MM.1S (cell line): ENCODE data around the gene SLC6A8.

Experiments
- DNase-seq: peaks from one replicate; pipeline ENCODE4 v3.0.0-alpha.2; 2015
- H2AFZ ChIP-seq: fragments of 300-600 bp; sonication (generic); 2 replicates; pipeline ENCODE4 v1.6.0; 2016; ENCODE audit warnings: antibody characterized with exemption, low read length
- H3F3A ChIP-seq: fragments of 300-600 bp; sonication (generic); 2 replicates; pipeline ENCODE4 v1.6.1; 2016; ENCODE audit warnings: mild to moderate bottlenecking, antibody characterized with exemption, low read length, moderate library complexity, mixed read lengths; ENCODE audit not compliant: insufficient read depth
- H3K27ac ChIP-seq: fragments of 300-600 bp; sonication (generic); 2 replicates; pipeline ENCODE4 v1.5.1; 2016; ENCODE audit warnings: mild to moderate bottlenecking, low read length
- H3K27me3 ChIP-seq: fragments of 300-600 bp; sonication (generic); replicated peaks from 2 replicates; pipeline ENCODE4 v1.6.0; 2016; ENCODE audit warnings: low read length; ENCODE audit not compliant: insufficient read depth
- H3K36me3 ChIP-seq: fragments of 300-600 bp; sonication (generic); replicated peaks from 2 replicates; pipeline ENCODE4 v1.6.1; 2016; ENCODE audit warnings: mild to moderate bottlenecking, low read length, mixed read lengths; ENCODE audit not compliant: insufficient read depth
- H3K4me1 ChIP-seq: fragments of 300-600 bp; sonication (generic); 2 replicates; pipeline ENCODE4 v1.6.1; 2016; ENCODE audit warnings: low read length, mixed read lengths
- H3K4me2 ChIP-seq: fragments of 300-600 bp; sonication (generic); 2 replicates; pipeline ENCODE4 v1.6.0; 2016; ENCODE audit warnings: low read depth, low read length
- H3K4me3 ChIP-seq: fragments of 300-600 bp; sonication (generic); 2 replicates; pipeline ENCODE4 v1.5.1; 2016; ENCODE audit warnings: low read length, mixed read lengths
- H3K79me2 ChIP-seq: fragments of 300-600 bp; sonication (generic); 2 replicates; pipeline ENCODE4 v1.6.1; 2016; ENCODE audit warnings: mixed run types, low read length, mixed read lengths
- H3K9ac ChIP-seq: fragments of 300-600 bp; sonication (generic); 2 replicates; pipeline ENCODE4 v1.6.1; 2016; ENCODE audit warnings: low read length, mixed read lengths
- H3K9me2 ChIP-seq: fragments of 300-600 bp; sonication (generic); replicated peaks from 2 replicates; pipeline ENCODE4 v1.6.1; 2016; ENCODE audit warnings: mild to moderate bottlenecking, low read length, mixed read lengths; ENCODE audit not compliant: insufficient read depth
- H3K9me3 ChIP-seq: fragments of 300-600 bp; sonication (generic); replicated peaks from 2 replicates; pipeline ENCODE4 v1.6.1; 2016; ENCODE audit warnings: mild to moderate bottlenecking, low read length, mixed read lengths; ENCODE audit not compliant: insufficient read depth
- H4K20me1 ChIP-seq: fragments of 300-600 bp; sonication (generic); 2 replicates; pipeline ENCODE4 v1.6.1; 2016; ENCODE audit warnings: mild to moderate bottlenecking, low read length, moderate library complexity, mixed read lengths; ENCODE audit not compliant: insufficient read depth
- CTCF ChIP-seq: fragments of 300-600 bp; sonication (generic); IDR thresholded peaks from 2 replicates; pipeline ENCODE4 v1.5.1; 2016; ENCODE audit warnings: antibody characterized with exemption, low read length, mixed read lengths
- EZH2 ChIP-seq: fragments of 300-600 bp; sonication (generic); optimal IDR thresholded peaks from 2 replicates; pipeline ENCODE3; 2017; ENCODE audit warnings: low read depth, mild to moderate bottlenecking, antibody characterized with exemption, low read length, mixed read lengths
- EZH2phosphoT487 ChIP-seq: fragments of 300-600 bp; sonication (generic); IDR thresholded peaks from 2 replicates; pipeline ENCODE4 v1.6.1; 2018; ENCODE audit warnings: antibody characterized with exemption, low read length

SLC6A8 gene

GRCh38 chrX:153648358-153649177, 39.2 kb upstream of the SLC6A8 start:
- H4K20me1 ChIP-seq: no peaks in the 10 kb centered on the region
- H3K9ac ChIP-seq: no peak overlapping the region
- H3K79me2 ChIP-seq: no peaks in the 10 kb centered on the region
- H3F3A ChIP-seq: no peaks in the 10 kb centered on the region
- H3K36me3 ChIP-seq: no peaks in the 10 kb centered on the region
- no peak overlapping the region for H3K4me2 ChIP-seq
- H3K4me1 ChIP-seq: no peaks in the 10 kb centered on the region
- H3K9me2 ChIP-seq: no peaks in the 10 kb centered on the region
- no peak for DNase-seq
- TF ChIP-seq EZH2: no peak
- no peak for TF ChIP-seq CTCF
- no peak for TF ChIP-seq EZH2phosphoT487
- H2AFZ ChIP-seq: no peak overlapping the region
- no peak overlapping the region for H3K4me3 ChIP-seq
- H3K9me3 ChIP-seq: no peaks in the 10 kb centered on the region
- H3K27ac ChIP-seq: no peak overlapping the region
- peaks cover 45% of the 10 kb centered on the region for H3K27me3 ChIP-seq

GRCh38 chrX:153649178-153649914, 38.4 kb upstream of the SLC6A8 start:
- TF ChIP-seq CTCF: peak; percentile 43
- no peak for TF ChIP-seq EZH2phosphoT487
- H3K27ac ChIP-seq: no peak overlapping the region
- H2AFZ ChIP-seq: no peak overlapping the region

GRCh38 chrX:153649915-153650782, 37.6 kb upstream of the SLC6A8 start:
- Histone ChIP-seq H2AFZ (no peak overlapping the region), H3K27ac (no peak overlapping the region), H3K79me2 (no peaks in the 10 kb centered on the region), H3K4me1 (no peaks in the 10 kb centered on the region), H4K20me1 (no peaks in the 10 kb centered on the region), H3K27me3 (peaks cover 40% of the 10 kb centered on the region), H3K9ac (no peak overlapping the region), H3K9me2 (no peaks in the 10 kb centered on the region), H3K9me3 (no peaks in the 10 kb centered on the region), H3K4me2 (no peak overlapping the region), H3K4me3 (no peak overlapping the region), H3K36me3 (no peaks in the 10 kb centered on the region), H3F3A (no peaks in the 10 kb centered on the region)
- no peak for TF ChIP-seq CTCF
- no peak for TF ChIP-seq EZH2
- no peak for TF ChIP-seq EZH2phosphoT487
- DNase-seq: no peak

More at GRCh38 chrX:153649178-153649914, 38.4 kb upstream of the SLC6A8 start:
- no peaks in the 10 kb centered on the region for H3K4me1 ChIP-seq
- peaks cover 47% of the 10 kb centered on the region for H3K27me3 ChIP-seq
- no peaks in the 10 kb centered on the region for H3K9me2 ChIP-seq
- H4K20me1 ChIP-seq: no peaks in the 10 kb centered on the region
- H3K36me3 ChIP-seq: no peaks in the 10 kb centered on the region
- H3K79me2 ChIP-seq: no peaks in the 10 kb centered on the region
- no peaks in the 10 kb centered on the region for H3K9me3 ChIP-seq
- H3K9ac ChIP-seq: no peak overlapping the region
- H3K4me3 ChIP-seq: no peak overlapping the region
- no peak overlapping the region for H3K4me2 ChIP-seq
- peak; percentile 47 for DNase-seq
- no peaks in the 10 kb centered on the region for H3F3A ChIP-seq
